AG09319 (cell line): ENCODE results near the gene RUVBL1.
A peak's percentile ranks its signal among the peaks of the same experiment; 100 is the strongest.

ENCODE experiments used
- DNase-seq: peaks from one replicate; pipeline ENCODE4 v3.0.0-alpha.2; 2010; ENCODE audit warnings: low read depth; ENCODE audit errors: extremely low read depth
- TF ChIP-seq, protein P1 (sequence below): IDR thresholded peaks from 2 replicates; pipeline ENCODE4 v1.5.1; 2011; ENCODE audit warnings: low read depth, mild to moderate bottlenecking, inconsistent platforms, low read length, moderate library complexity

RUVBL1 gene

DNA sequence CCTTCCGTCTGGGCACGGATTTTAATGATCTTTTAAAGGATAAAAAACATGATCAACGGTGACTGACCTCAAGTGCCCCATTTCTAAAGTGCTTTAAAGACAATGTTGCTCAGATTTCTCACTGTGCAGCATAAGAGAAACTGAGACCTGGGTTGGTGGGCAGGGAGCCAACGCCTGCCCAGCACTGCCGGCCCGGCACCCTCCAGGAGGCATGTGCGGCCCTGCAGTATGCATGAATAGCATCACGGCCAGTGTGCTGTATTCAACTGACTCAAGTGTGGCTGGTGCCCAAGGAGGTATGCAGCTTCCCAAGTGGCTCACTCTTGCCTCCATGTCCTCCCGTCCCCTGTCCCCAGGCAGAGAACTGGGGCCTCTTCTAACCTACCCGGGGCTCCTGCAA is 41.1 kb downstream of the RUVBL1 start:
- TF ChIP-seq, protein P1, sequence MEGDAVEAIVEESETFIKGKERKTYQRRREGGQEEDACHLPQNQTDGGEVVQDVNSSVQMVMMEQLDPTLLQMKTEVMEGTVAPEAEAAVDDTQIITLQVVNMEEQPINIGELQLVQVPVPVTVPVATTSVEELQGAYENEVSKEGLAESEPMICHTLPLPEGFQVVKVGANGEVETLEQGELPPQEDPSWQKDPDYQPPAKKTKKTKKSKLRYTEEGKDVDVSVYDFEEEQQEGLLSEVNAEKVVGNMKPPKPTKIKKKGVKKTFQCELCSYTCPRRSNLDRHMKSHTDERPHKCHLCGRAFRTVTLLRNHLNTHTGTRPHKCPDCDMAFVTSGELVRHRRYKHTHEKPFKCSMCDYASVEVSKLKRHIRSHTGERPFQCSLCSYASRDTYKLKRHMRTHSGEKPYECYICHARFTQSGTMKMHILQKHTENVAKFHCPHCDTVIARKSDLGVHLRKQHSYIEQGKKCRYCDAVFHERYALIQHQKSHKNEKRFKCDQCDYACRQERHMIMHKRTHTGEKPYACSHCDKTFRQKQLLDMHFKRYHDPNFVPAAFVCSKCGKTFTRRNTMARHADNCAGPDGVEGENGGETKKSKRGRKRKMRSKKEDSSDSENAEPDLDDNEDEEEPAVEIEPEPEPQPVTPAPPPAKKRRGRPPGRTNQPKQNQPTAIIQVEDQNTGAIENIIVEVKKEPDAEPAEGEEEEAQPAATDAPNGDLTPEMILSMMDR, result no peak
- no peak for DNase-seq

DNA sequence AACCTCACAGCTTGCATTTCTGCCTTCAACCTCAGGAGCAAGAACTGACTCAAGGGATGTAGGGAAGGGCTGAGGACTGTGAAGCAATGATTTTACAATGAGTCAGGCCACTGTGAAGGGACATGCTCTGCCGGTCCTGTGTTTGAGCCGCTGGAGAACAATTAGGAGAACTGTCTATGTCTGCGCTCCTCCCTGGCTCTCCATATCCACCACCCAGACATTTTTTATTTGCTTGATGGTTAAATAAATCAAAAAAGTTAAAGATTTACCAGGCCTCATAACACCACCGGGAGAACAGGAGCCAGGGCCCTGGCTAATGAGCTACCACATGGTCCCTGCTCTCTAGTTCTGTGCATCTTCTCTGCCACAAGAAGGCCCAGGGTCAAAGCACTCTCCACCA is 41.8 kb downstream of the RUVBL1 start:
- no peak for DNase-seq
- TF ChIP-seq, protein P1, result no peak

DNA sequence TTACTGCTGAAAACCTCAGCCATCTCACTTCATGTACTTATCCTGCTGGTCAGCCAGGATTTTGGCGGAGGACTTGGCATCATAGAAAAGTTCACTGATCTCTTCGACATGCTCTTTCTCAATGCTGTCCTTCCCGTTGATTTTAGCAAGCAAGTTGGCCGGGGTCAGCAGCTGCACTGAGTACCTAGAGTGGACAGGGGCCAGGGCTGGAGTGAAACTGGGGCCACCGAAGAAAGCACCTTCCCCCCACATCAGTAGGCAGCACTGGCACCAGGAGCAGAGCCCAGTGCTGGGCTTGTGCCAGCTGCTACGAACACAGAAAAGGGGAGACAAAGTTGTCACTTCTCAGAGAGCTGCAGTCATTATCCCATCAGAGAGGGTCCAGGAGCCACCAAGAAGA is 42.4 kb downstream of the RUVBL1 start:
- TF ChIP-seq, protein P1, result no peak
- DNase-seq, result no peak

DNA sequence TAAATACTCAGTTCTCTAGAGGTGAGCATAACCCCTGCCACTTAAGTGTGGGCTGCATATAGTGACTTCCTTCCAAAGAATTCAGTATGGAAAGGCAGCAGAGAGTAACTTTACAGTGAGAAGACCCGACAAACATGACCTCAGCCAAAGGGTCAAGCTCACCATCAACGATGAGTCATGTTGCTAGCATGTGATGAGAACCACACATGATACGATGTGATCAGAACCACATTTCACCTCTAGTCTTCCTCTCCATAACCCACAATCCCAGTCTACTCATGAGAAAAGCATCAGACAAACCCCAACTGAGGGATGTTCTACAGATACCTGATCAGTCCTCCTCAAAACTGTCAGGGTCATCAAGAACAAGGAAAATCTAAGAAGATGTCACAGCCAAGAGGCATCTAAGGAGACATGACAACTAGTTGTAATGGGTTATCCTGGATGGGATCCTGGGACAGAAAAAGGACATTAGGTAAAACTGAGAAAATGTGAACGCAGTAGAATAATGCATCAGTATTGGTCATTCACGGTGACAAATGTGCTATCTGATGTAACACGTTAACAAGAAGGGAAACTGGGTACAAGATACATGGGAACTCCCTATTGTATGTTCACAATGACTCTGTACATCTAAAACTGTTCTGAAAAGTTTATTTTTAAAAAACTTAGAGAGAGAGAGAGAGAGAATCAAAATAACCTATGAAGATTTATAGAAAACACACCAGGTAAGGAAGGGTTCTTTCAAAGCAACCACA is 43.1 kb downstream of the RUVBL1 start:
- DNase-seq, result peak; percentile 71
- TF ChIP-seq, protein P1, result no peak

DNA sequence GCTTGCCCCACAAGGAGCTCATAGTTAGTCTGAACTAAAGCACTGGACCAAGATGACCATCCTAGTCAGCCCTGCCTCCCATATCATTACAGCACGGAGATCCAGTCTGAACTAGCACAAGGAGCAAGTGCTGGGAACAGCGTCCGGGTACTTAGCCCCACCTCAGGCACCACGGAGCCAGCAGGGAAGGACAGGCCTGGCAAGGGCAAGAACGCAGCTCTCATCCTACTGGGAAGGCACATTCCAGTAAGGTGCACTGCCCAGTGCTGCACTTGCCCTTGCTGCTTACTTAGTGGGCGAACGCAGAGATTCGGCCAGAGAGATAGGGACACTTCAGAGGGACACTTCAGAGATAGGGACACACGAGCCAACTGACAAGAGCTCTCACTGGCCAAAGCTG is 43.8 kb downstream of the RUVBL1 start:
- DNase-seq, result no peak
- TF ChIP-seq, protein P1, result no peak

DNA sequence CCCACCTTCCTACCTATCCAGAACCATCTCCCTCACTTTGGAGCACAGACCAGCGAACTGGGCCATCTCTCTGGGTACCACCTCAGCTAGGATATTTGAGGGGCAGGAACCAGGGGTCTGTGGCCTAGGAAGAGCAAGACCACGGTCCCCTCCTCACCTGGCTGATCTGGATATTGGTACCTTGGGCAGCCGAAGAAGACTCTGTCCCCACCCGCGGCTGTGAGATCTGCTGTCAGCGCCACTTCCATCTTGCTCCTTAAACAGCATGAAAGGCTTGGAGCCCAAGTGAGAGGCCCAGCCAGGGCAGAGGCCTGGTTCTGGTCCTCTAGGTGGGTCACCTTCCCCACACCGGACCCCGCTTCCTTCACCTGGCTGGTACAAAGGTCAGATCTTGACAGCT is 44.7 kb downstream of the RUVBL1 start:
- DNase-seq, result no peak
- TF ChIP-seq, protein P1, result no peak

DNA sequence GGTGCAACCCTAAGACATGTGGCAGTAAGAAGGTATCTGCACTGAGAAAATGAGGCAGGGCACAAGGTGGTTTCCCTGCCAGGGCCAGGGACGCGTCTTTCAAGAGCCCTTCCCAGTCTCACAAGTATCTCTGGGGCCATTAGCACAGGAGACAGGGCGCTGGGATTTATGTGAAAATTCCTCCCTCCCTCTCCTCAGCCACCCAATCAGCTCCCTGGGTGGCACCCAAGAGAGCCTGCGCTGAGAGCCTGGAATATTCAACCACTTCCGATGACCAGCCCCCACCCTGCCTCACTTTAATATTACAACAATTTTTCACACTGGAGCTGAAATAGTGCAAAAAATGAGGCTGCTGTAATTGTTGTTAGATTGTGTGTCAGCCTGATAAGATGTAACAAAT is 45.3 kb downstream of the RUVBL1 start:
- no peak for DNase-seq
- TF ChIP-seq, protein P1, result no peak
